ENCODE measurements around the gene MIA2. TPM values are rescaled to one million over a fixed set of nuclear protein-coding genes. Genes with fewer than 3 reads are reported as not detected.

The MIA2 gene
- total RNA-seq, 1 experiment from 2014 or later, result 15.0 TPM

DNA sequence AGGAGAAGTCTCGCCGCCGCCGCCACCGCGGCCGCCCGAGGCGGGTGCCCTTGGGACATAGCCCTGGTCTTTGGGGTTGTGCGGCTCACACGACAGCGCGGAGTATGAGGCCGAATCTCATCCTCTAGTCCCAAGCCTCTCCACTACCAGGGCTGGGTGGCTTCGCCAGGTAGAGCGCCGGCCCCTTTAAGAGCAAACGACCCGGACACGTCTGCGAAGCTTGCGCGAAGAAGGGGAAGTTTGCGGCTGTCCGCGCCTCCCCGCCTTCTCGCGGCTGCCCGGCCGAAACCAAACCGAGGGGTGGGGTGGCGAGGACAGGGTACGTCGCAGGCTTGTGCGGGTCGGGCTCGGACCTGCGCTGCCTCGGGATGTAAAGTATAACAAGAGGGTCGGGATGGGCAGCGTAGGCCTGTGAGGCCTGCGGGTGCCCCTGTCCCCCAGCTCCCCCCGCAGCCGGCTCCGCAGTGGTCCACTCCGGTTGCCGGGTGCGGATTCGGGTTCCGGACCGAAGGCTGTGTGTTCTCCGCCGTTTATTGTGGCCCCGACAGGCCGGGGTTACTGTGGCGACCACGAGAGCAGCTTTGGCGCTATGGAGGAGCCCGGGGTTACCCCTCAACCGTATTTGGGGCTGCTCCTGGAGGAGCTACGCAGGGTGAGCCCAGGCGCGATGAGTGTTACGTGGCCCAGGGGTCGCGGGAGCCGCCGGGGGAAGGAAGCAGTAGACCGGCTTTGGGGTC, 33.3 kb downstream of the MIA2 start:
- Histone ChIP-seq H3K4me2 (ENCODE audit: insufficient read depth, insufficient read length, low read length) (peak overlapping the region; percentile 65), H3K79me2 (ENCODE audit: insufficient read depth, low read length) (peaks cover 7% of the 10 kb centered on the region; the same call in 1 of the 2 replicates)
- peaks cover 2% of the 10 kb centered on the region; the same call in 1 of the 2 replicates for H3K27me3 Mint-ChIP-seq (ENCODE audit: low read depth)

More for the DNA sequence above, 33.3 kb downstream of the MIA2 start:
- H3K4me3 Mint-ChIP-seq, result peak overlapping the region; percentile 87 to 93
- peak overlapping the region; percentile 56 for H3K9ac ChIP-seq (ENCODE audit: extremely low read depth, insufficient read length, low read length)
- DNase-seq, result peak; percentile 81
- H4K20me1 ChIP-seq (ENCODE audit: control insufficient read depth, insufficient read depth, insufficient read length), result no peaks in the 10 kb centered on the region
- no peak overlapping the region for H2AFZ ChIP-seq (ENCODE audit: low read length)
- H3K4ac ChIP-seq (ENCODE audit: low read depth, low read length), result no peak overlapping the region
- no peak overlapping the region for H2BK5ac ChIP-seq (ENCODE audit: insufficient read length, low read length)
- H2BK15ac ChIP-seq (ENCODE audit: low read depth, low read length), result no peak overlapping the region
- H3K18ac ChIP-seq (ENCODE audit: insufficient read length, low read depth, low read length), result peak overlapping the region; percentile 91
- H3K23ac ChIP-seq (ENCODE audit: insufficient read length, low read depth, low read length), result no peak overlapping the region
- H2BK20ac ChIP-seq (ENCODE audit: low read depth, low read length, poor library complexity, severe bottlenecking), result no peak overlapping the region
- peak overlapping the region; percentile 3 for H3K27ac ChIP-seq (ENCODE audit: insufficient read length, low read depth, low read length)
- no peak overlapping the region for H2BK12ac ChIP-seq (ENCODE audit: insufficient read length, low read depth, low read length)
- TF ChIP-seq, protein P1, sequence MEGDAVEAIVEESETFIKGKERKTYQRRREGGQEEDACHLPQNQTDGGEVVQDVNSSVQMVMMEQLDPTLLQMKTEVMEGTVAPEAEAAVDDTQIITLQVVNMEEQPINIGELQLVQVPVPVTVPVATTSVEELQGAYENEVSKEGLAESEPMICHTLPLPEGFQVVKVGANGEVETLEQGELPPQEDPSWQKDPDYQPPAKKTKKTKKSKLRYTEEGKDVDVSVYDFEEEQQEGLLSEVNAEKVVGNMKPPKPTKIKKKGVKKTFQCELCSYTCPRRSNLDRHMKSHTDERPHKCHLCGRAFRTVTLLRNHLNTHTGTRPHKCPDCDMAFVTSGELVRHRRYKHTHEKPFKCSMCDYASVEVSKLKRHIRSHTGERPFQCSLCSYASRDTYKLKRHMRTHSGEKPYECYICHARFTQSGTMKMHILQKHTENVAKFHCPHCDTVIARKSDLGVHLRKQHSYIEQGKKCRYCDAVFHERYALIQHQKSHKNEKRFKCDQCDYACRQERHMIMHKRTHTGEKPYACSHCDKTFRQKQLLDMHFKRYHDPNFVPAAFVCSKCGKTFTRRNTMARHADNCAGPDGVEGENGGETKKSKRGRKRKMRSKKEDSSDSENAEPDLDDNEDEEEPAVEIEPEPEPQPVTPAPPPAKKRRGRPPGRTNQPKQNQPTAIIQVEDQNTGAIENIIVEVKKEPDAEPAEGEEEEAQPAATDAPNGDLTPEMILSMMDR (conservative IDR thresholded peaks at IDR 0.05), result no peak
- H3K23me2 ChIP-seq (ENCODE audit: insufficient read length, low read depth, low read length, poor library complexity, severe bottlenecking), result peaks cover 4% of the 10 kb centered on the region
- H2BK120ac ChIP-seq (ENCODE audit: low read depth, low read length, poor library complexity, severe bottlenecking), result no peak overlapping the region
- peak overlapping the region; percentile 87 to 96 (median 95); a peak in 6 of 7 replicates for H3K27ac Mint-ChIP-seq
- H4K91ac ChIP-seq (ENCODE audit: insufficient read length, low read depth, low read length), result no peak overlapping the region
- peaks cover 12 to 18% (median 16%) of the 10 kb centered on the region in 3 experiments; a peak in 6 of 7 replicates for H3K36me3 Mint-ChIP-seq (ENCODE audit: insufficient read depth in 1 of 3, low read depth in 3 of 3)
- peaks cover 19 to 21% of the 10 kb centered on the region in 2 experiments for H3K4me1 Mint-ChIP-seq
- H3K9me3 Mint-ChIP-seq, result peaks cover 15 to 19% of the 10 kb centered on the region in 2 experiments
- H3K4me1 ChIP-seq (ENCODE audit: insufficient read depth, low read length), result peaks cover 4% of the 10 kb centered on the region; the same call in 1 of the 2 replicates
- no peak overlapping the region for H3T11ph ChIP-seq (ENCODE audit: low read length)
- no peaks in the 10 kb centered on the region for H3K9me3 ChIP-seq (ENCODE audit: control insufficient read depth, low read depth, low read length)
- H3K14ac ChIP-seq (ENCODE audit: insufficient read depth, low read length), result peak overlapping the region; percentile 86
- no peak overlapping the region for H4K8ac ChIP-seq (replicated peaks; ENCODE audit: insufficient read length, low read depth, low read length)
- WGBS (ENCODE audit: extremely low coverage, insufficient read length, low lambda C conversion rate), result no CpG with 5 or more reads among the region's 70 CpGs
- no peaks in the 10 kb centered on the region for H3K79me1 ChIP-seq (ENCODE audit: insufficient read depth, low read depth, low read length, poor library complexity, severe bottlenecking)
- no peak overlapping the region for H2AK5ac ChIP-seq (ENCODE audit: insufficient read length, low read length)
- no peak overlapping the region for H4K5ac ChIP-seq (ENCODE audit: insufficient read length, low read depth, low read length)
- H3K56ac ChIP-seq (ENCODE audit: insufficient read length, low read depth, low read length), result no peak overlapping the region
- no peaks in the 10 kb centered on the region for H3K27me3 ChIP-seq (ENCODE audit: insufficient read depth, low read length)
